K562 (cell line): ENCODE measurements around the gene RNF103. TPM values are rescaled to one million over a fixed set of nuclear protein-coding genes. Genes with fewer than 3 reads are reported as not detected.

Experiments
- ATF7 ChIP-seq: fragments of 450-650 bp; IDR thresholded peaks from 2 replicates; pipeline ENCODE4 v1.7.1; 2014; ENCODE audit warnings: mild to moderate bottlenecking, moderate library complexity
- ETV1 ChIP-seq: fragments of 450-650 bp; conservative IDR thresholded peaks from 2 replicates; pipeline ENCODE4 v1.6.1; 2016; ENCODE audit warnings: missing genetic modification characterization, control low read depth, low read depth, missing compliant biosample characterization
- HMGN3 ChIP-seq: IDR thresholded peaks from 2 replicates; pipeline ENCODE4 v1.6.1; 2011; ENCODE audit warnings: borderline replicate concordance, low read depth, mild to moderate bottlenecking, mixed read lengths, low read length; ENCODE audit not compliant: insufficient read length; ENCODE audit errors: extremely low read depth
- NFRKB ChIP-seq: fragments of 450-650 bp; IDR thresholded peaks from 2 replicates; pipeline ENCODE4 v1.6.1; 2016; ENCODE audit warnings: low read depth
- RBFOX2 ChIP-seq: fragments of 200-400 bp; formaldehyde crosslinking; IDR thresholded peaks from 2 replicates; pipeline ENCODE4 v1.6.1; 2017; ENCODE audit warnings: low read depth, mild to moderate bottlenecking, low read length, moderate library complexity
- SMARCE1 ChIP-seq: fragments of 450-650 bp; IDR thresholded peaks from 2 replicates; pipeline ENCODE4 v1.7.1; 2016; ENCODE audit warnings: mild to moderate bottlenecking
- ZBTB7A ChIP-seq: IDR thresholded peaks from 2 replicates; pipeline ENCODE4 v1.6.1; 2011; ENCODE audit warnings: low read depth, mild to moderate bottlenecking, low read length, moderate library complexity, borderline replicate concordance; ENCODE audit not compliant: control insufficient read depth
- polyA plus RNA-seq, 8 experiments: library from polyadenylated mRNA; depleted of rRNA in 4 of 8; stranded (reverse) in 5 of 8; unstranded in 3 of 8; fragments of >200 nt; fragmentation: Nextera tagmentation in 2 of 8; fragmentation: Illumina TruSeq in 1 of 8; extraction: Ambion mirVana in 2 of 8; extraction: Trizol in 1 of 8; gene quantifications; 2 replicates each; pipeline versions ENCODE4 v1.2.1 to v1.2.3, GENCODE V29; 2011 to 2014; ENCODE audit warnings: inconsistent platforms in 1 of 8, missing spikeins in 1 of 8
- total RNA-seq, 7 experiments: library from RNA; depleted of rRNA in 6 of 7; stranded (reverse); fragments of >200 nt in 6 of 7; fragmentation: Illumina TruSeq in 2 of 7; extraction: Trizol in 2 of 7; gene quantifications; 2 replicates each; pipeline versions ENCODE4 v1.2.1 to v1.2.3, GENCODE V29; 2011 to 2021; ENCODE audit warnings: low replicate concordance in 1 of 7
- TF ChIP-seq, protein P1 (sequence below): sonication (generic); formaldehyde crosslinking; IDR thresholded peaks from 2 replicates; pipeline ENCODE4 v1.5.0; 2020; ENCODE audit warnings: missing genetic modification reagents
- TF ChIP-seq, protein P2 (sequence below): fragments of 450-650 bp; IDR thresholded peaks from 2 replicates; pipeline ENCODE4 v1.6.1; 2016; ENCODE audit warnings: low read depth
- TF ChIP-seq, protein P3 (sequence below), 2 experiments: fragments of 150-350 bp in 1 of 2; IDR thresholded peaks; 2 replicates each; pipeline ENCODE4 v1.6.1; 2012 to 2016; ENCODE audit warnings: low read depth in 2 of 2, low read length in 2 of 2, mild to moderate bottlenecking in 1 of 2, moderate library complexity in 1 of 2
- TF ChIP-seq, protein P4 (sequence below), 3 experiments: fragments of 200-800 bp in 1 of 3; sonication (Bioruptor generic) in 1 of 3; sonication (generic) in 1 of 3; formaldehyde crosslinking in 1 of 3; IDR thresholded peaks; 2 replicates each; pipeline versions ENCODE4 v1.6.1 to v1.8.0; 2016 to 2022; ENCODE audit warnings: mild to moderate bottlenecking in 2 of 3, missing compliant biosample characterization in 2 of 3, missing genetic modification characterization in 2 of 3, missing genetic modification reagents in 1 of 3

Gene RNF103
- total and polyA plus RNA-seq, 9 of the 15 experiments (the other 6 are each of a cell fraction or from before 2014, with no cell fraction given): 1.2 to 6.8 (median 4.6) TPM

DNA sequence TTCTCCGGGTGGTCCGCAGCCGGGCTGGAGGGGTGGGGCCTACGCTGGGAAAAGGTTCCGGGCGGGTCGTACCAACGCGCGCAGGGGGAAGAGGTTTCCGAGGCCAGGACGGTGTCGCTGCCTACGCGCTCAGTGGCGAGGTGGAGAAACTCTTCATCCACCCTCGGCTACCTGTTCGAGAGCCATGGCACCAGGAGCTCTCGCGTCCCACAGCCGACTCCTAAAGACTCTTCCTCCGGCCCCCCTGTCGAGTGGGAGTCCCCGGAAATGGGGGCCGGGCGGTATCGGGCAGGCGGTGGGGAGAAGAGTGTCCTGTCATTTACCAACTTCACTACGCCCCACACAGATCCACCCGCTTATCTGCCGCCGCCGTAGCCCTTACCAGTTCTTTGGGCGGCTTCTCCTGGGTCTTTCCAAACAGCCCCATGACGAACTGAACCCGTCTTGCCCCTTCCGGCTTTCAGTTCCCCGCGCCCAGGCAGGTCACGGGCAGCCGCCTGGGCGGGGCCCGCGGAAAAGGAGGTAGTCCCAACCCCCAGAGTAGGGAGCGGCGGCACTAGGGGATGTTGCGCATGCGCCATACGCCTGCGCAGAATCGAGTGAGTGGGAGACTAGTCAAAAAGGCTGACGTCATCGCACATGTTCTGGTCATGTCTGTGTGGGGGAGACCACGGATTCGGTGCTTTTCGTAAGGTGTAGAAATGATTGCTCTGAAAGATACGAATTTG is 60.6 kb downstream of the RNF103 start, which contains the start of gene CHMP3 (continued):
- TF ChIP-seq, protein P1, sequence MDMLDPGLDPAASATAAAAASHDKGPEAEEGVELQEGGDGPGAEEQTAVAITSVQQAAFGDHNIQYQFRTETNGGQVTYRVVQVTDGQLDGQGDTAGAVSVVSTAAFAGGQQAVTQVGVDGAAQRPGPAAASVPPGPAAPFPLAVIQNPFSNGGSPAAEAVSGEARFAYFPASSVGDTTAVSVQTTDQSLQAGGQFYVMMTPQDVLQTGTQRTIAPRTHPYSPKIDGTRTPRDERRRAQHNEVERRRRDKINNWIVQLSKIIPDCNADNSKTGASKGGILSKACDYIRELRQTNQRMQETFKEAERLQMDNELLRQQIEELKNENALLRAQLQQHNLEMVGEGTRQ (CRISPR knock-in tag): peak; percentile 44; the same call in 1 of the 2 replicates
- TF ChIP-seq, protein P2, sequence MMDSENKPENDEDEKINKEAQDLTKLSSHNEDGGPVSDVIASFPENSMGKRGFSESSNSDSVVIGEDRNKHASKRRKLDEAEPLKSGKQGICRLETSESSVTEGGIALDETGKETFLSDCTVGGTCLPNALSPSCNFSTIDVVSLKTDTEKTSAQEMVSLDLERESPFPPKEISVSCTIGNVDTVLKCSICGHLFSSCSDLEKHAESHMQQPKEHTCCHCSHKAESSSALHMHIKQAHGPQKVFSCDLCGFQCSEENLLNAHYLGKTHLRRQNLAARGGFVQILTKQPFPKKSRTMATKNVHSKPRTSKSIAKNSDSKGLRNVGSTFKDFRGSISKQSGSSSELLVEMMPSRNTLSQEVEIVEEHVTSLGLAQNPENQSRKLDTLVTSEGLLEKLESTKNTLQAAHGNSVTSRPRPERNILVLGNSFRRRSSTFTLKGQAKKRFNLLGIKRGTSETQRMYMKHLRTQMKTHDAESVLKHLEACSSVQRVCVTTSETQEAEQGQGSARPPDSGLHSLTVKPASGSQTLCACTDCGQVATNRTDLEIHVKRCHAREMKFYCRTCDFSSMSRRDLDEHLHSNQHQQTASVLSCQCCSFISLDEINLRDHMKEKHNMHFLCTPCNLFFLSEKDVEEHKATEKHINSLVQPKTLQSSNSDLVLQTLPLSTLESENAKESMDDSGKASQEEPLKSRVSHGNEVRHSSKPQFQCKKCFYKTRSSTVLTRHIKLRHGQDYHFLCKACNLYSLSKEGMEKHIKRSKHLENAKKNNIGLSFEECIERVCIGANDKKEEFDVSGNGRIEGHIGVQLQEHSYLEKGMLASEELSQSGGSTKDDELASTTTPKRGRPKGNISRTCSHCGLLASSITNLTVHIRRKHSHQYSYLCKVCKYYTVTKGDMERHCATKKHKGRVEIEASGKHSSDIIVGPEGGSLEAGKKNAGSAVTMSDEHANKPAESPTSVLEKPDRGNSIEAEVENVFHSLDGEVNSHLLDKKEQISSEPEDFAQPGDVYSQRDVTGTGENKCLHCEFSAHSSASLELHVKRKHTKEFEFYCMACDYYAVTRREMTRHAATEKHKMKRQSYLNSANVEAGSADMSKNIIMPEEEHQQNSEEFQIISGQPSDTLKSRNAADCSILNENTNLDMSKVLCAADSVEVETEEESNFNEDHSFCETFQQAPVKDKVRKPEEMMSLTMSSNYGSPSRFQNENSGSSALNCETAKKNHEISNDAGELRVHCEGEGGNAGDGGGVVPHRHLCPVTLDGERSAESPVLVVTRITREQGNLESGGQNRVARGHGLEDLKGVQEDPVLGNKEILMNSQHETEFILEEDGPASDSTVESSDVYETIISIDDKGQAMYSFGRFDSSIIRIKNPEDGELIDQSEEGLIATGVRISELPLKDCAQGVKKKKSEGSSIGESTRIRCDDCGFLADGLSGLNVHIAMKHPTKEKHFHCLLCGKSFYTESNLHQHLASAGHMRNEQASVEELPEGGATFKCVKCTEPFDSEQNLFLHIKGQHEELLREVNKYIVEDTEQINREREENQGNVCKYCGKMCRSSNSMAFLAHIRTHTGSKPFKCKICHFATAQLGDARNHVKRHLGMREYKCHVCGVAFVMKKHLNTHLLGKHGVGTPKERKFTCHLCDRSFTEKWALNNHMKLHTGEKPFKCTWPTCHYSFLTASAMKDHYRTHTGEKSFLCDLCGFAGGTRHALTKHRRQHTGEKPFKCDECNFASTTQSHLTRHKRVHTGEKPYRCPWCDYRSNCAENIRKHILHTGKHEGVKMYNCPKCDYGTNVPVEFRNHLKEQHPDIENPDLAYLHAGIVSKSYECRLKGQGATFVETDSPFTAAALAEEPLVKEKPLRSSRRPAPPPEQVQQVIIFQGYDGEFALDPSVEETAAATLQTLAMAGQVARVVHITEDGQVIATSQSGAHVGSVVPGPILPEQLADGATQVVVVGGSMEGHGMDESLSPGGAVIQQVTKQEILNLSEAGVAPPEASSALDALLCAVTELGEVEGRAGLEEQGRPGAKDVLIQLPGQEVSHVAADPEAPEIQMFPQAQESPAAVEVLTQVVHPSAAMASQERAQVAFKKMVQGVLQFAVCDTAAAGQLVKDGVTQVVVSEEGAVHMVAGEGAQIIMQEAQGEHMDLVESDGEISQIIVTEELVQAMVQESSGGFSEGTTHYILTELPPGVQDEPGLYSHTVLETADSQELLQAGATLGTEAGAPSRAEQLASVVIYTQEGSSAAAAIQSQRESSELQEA: peak; percentile 57
- TF ChIP-seq NFRKB (0 out of 2 replicates have a peak, but pooled peaks have one; percentile 27), ETV1 (tag) (peak; percentile 96), HMGN3 (peak; percentile 76), SMARCE1 (no peak), ZBTB7A (peak; percentile 69; the same call in 1 of the 2 replicates), RBFOX2 (peak; percentile 93), ATF7 (peak; percentile 99)
- TF ChIP-seq, protein P3, sequence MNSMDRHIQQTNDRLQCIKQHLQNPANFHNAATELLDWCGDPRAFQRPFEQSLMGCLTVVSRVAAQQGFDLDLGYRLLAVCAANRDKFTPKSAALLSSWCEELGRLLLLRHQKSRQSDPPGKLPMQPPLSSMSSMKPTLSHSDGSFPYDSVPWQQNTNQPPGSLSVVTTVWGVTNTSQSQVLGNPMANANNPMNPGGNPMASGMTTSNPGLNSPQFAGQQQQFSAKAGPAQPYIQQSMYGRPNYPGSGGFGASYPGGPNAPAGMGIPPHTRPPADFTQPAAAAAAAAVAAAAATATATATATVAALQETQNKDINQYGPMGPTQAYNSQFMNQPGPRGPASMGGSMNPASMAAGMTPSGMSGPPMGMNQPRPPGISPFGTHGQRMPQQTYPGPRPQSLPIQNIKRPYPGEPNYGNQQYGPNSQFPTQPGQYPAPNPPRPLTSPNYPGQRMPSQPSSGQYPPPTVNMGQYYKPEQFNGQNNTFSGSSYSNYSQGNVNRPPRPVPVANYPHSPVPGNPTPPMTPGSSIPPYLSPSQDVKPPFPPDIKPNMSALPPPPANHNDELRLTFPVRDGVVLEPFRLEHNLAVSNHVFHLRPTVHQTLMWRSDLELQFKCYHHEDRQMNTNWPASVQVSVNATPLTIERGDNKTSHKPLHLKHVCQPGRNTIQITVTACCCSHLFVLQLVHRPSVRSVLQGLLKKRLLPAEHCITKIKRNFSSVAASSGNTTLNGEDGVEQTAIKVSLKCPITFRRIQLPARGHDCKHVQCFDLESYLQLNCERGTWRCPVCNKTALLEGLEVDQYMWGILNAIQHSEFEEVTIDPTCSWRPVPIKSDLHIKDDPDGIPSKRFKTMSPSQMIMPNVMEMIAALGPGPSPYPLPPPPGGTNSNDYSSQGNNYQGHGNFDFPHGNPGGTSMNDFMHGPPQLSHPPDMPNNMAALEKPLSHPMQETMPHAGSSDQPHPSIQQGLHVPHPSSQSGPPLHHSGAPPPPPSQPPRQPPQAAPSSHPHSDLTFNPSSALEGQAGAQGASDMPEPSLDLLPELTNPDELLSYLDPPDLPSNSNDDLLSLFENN (IDR thresholded peaks at IDR 0.05; ENCODE audit: low read depth in 2 of 2, low read length in 2 of 2): no peak
- TF ChIP-seq, protein P4, sequence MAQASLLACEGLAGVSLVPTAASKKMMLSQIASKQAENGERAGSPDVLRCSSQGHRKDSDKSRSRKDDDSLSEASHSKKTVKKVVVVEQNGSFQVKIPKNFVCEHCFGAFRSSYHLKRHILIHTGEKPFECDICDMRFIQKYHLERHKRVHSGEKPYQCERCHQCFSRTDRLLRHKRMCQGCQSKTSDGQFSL (CRISPR knock-in tag; IDR thresholded peaks at IDR 0.05): peak; percentile 58; the same call in 1 of the 2 replicates
- TF ChIP-seq, protein P4 (tag; IDR thresholded peaks at IDR 0.05): no peak
